Endometrial microvascular endothelial cells (primary cell): ENCODE data around the gene FMC1. TPM values are rescaled to one million over a fixed set of nuclear protein-coding genes. Genes with fewer than 3 reads are reported as not detected.
"Not testable (repeated sequence)": the region's sequence is repeated elsewhere in the genome, so short reads cannot be mapped to it uniquely, and the experiment has no call there.

Experiments used
- in situ Hi-C: cut with HindIII; loops from 2 replicates; pipeline ENCODE4 v1.10.0; 2017; ENCODE audit warnings: low sequenced_read_pairs, low pct_unique_long_range_greater_than_20kb; ENCODE audit errors: inconsistent ontology term
- total RNA-seq: library from RNA; depleted of rRNA; stranded (reverse); fragments of >200 nt; gene quantifications from one replicate; pipeline ENCODE4 v1.2.3, GENCODE V29; 2015; ENCODE audit errors: inconsistent ontology term

FMC1 gene, protein sequence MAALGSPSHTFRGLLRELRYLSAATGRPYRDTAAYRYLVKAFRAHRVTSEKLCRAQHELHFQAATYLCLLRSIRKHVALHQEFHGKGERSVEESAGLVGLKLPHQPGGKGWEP
- 9.7 TPM for total RNA-seq

DNA sequence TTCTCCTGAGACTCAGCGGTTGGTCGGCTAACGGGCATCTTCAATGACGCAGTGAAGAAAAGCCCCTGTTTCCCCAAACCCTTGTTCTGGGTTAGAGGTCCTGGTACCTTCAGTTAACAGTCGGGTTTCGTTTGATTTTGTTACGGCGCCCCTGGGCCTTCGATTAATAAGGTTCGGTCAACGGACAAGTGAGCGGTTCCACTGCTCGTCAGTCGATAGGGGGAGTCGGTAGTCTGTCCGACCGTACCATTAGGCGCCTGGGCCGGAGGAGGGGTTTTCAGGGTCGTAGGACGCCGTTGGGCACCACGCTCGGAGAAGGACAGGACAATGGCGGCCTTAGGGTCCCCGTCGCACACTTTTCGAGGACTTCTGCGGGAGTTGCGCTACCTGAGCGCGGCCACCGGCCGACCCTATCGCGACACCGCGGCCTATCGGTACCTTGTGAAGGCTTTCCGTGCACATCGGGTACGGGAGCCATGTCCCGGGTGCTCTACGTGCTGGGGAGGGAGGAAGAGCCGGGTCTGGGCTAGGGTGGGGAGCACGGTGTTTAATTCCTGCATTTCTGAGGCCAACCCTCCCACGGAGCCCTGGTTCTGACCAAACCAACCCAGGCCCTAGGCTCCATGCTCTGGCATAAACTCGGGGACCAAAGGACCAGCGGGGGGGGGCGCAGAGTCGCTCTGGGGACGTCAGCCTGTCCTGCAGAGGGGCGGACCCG, at the start of gene FMC1:
FMC1 (plus strand) TSS at position 280 of the 718 bp plus-strand sequence; CDS start at position 328, 48 bp downstream.
- in situ Hi-C loops = no loop called here

DNA sequence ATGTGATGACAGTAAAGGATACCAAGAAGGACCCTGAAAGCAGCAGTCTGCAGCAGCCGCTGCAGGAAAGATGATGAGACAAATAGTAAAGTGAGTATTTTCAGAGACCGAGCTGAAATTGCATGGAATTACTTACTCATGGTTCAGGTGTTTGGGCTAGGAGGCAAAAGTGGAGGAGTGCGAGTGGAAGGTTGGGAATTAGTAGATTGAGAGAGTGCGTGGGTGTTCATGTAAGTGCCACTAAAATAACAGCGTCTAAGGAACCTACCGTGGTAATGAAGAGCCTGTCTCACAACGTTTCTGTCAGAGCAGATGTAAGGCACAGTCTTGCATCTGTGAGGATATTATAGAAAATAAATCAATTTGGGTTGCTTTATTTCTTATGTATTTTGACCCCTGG, 48.3 kb upstream of the FMC1 start:
- in situ Hi-C loops = no loop called here

DNA sequence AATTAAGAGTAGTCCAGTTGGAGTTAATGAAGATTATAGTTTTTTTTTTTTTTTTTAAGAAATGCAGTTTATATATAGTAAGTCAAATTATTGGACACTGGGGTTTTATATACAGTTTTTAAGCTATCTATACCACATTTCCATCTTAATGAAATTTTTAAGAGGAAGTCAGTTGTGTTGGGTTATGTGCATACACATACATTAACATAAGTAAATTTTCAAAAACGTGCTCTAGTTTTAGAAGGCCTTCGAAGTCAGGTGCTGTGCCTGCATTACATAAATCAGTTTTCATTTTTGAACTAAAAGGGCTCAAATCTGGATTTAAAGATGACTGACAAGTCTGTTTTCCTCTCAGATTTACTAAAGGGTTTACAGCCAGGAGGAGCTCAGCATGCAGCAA, 47.6 kb upstream of the FMC1 start:
- in situ Hi-C loops = no loop called here

DNA sequence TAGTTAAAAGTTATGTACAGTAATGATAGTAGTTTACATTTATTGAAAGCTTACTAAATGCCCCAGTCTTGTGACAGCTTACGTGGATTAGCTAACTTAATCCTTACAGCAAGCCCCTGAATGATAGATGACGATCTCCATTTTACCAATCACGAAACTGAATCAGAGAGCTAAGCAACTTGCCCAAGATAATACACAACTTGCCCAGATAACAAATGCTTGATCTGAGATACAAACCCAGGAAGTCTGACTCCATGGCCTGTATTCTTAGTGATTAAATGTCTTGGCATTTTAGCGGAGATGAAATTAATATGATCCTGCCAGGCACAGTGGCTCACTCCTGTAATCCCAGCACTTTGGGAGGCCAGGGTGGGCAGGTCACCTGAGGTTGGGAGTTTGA, 46.9 kb upstream of the FMC1 start:
- in situ Hi-C loops = no loop called here

DNA sequence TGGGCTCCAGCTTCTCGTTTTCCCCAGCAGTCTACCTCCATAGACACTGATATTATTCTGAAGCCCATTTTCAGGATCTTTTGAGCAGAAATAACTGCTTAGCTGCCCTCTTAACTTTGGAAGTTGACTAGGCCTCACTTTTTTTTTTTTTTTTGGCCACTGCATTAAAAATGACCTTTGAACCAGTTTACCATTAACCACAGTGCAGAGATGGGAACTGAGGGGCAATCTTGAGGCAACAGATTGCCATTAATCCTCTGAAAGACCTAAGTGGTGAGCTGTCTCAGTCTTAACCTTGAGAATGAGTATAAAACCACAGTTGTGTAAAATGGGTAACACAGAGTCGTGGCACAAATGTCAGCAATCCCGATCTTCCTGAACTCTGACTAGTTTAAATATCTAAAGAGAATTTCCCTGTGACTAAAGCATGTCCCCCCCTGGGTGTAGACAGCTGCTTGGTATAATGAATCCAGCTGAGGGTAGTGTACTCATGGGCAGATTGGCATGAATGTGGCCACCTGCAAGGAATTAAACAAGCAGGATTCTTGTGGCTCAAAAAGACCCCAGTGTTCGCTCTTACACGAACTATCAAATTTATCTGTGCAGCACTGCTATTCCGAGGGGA, 46.1 kb upstream of the FMC1 start:
- in situ Hi-C loops = no loop called here

DNA sequence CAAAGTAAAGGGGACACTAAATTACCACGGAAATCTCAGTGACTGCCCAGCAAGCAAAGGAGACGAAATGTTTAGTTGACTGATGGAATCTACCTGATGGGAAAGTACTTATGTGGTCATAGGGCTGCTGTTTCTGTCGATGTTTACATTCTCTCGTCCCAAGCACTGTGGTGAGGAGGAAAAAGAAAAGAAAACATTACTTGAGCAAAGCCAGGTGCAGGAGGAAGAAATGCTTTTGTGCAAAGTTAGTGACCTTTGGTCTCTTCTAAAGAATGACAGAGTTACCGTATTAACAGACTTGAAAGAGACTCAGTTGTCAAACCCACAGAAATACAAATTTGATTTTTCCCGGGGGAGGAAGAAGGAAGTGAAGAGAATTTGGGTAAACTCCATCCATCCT, 43.3 kb upstream of the FMC1 start:
- in situ Hi-C loops = no loop called here

DNA sequence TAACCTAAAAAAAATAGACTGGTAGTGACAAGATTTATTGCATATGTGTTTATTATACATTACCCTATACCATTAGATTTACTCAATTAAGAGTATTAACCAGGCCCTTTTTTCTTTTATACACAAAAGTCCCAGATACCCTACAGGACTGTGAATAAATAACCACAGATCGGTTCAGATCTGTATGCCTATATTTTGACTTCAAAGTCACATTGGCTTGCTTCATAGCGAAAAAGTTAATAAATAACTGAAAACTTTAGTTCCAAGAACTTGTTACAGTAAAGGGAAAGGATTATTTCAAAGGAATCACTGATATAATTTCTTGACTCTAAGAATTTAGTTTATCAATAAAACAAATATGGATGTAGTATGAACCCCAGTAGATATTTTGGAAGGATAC, 41.8 kb upstream of the FMC1 start:
- in situ Hi-C loops = no loop called here

DNA sequence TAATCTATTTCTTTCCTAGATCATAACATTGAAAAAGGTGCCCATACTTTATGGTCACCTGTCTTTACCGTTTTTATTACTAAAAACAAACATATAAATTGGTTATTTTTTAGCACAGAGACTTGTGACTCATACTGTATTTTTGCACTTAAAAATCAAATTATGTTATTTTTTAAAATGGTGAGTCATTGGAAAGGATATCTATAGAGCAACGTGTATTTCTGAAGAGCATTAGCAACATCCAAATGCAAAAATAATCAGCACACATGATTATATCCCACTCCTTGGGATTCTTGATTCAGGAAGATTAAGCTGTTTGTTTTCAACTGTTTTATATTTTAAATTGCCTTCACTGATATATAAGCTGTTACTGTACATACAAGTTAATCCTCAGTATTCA, 40.7 kb upstream of the FMC1 start:
- in situ Hi-C loops = no loop called here

DNA sequence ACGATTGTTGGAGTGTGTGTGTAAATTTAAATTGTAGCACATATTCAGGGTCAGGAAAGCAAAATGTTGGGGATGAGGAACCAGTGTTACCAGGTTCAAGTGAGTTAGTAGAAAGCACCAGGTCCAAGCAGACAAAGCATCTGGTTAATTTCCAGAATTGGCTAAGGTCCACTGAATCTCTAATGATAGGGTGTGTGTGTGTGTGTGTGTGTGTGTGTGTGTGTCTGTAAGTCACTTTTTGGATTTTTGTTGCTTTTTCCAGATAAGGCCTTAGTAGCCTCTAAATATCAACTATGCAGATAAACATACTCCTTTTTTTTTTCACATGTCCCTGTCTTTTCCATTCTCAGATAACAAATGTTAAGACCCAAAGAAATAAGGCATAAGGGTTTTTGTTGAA, 36.6 kb upstream of the FMC1 start:
- in situ Hi-C loops = no loop called here

DNA sequence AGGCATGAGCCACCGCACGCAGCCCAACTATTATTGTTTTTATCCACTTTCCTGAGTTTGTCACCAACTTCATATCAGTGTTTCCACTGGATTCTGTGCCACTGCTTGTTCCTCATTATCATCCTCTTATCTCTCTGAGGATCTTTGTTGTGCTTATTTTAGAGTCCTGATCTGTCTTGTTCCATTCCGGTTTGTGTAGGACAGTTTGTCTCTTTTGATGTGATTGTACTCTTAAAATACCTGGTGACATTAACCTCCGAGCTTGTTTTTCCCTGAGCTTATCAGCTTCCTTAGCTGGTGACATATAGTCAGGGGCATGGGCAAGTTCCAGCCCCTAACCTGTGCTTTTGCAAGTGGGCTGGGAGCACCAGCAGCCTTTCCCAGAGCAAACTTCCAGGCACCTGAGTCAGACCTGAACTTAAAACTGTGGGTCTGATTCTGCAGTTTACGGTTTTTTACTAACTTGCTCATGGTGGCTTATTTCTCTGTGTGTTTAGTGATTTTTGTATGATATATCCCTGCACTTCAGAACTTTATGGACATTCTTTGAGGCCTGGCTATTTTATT, 23.1 kb upstream of the FMC1 start:
- in situ Hi-C loops = no loop called here

DNA sequence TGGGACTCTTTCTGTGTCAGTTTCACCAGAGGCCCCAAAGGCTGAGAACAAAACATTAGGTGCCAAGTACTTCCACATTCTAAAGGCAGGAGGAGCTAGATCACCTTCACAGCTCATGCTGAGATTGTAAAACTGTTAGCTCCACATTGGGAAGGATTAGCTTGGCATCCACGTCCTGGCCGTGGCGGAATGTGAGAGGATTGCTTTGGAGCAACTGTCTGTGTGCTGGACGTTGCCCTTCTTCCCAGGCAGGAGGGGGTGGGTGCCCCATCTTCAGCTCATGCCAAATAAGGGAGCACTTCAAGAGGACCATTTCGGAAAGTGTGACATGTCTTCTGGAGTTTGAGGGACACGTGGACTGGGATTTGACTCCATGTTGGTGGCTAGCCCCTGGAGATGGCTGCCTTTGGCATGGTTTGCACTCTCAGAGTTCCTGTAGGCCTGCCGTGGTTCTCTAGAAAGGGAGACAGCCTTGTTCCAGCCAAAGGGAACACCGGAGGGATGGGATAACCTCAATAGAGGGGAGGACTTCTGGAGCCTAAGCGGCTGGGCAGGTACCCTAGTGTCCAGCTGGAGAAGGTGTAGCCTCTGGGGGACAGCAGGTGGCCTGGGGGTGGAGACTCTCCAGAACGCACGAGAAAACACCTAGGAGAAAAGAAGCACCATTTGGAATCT, 19.9 kb upstream of the FMC1 start:
- in situ Hi-C loops = no loop called here

DNA sequence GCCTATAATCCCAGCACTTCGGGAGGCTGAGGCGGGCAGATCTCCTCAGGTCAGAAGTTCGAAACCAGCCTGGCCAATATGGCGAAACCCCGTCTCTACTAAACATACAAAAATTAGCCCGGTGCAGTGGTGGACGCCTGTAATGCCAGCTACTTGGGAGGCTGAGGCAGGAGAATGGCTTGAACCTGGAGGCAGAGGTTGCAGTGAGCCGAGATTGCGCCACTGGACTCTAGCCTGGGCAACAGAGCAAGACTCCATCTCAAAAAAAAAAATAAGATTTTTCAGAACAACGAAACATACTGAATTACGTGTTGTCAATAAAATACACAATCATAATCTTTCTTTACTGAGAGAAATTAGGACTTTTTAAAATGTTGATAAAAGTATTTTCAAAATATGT, 16.4 kb upstream of the FMC1 start:
- in situ Hi-C loops = not testable (repeated sequence)

DNA sequence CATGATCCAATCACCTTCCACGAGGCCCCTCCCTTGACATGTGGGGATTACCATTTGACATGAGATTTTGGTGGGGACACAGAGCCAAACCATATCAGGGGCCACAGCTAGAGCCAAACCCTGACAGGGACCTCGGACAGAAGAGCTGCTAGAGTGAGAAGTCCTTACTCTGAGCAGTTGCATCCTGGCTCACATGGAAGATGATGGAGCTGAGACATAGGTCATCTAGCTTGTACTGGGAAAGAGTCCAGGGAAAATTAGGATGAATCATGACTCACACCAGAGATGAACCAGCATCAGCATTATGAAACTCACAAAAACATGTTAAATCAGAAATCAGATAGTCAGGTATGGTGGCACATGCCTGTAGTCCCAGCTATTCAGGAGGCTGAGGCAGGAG, 12.8 kb upstream of the FMC1 start:
- in situ Hi-C loops = no loop called here

DNA sequence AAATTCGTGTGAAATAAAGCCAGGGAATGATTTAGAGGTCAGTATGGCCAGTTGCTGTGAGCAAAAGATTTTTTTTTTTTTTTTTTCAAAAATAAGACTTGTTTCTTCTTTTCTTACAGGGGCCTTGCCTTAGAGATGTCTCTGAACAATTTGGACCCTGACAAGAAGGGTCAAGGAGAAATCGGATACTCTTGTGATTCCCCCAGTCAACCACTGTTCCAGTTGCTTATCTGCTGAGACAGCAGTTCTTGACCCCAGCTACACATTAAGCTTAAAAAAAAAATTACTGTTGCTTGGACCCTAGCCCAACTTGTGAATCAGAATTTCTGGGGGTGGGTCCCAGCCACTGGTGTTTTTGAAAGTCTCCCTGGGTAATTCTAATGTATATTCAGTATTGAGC, 12.0 kb upstream of the FMC1 start:
- in situ Hi-C loops = no loop called here

DNA sequence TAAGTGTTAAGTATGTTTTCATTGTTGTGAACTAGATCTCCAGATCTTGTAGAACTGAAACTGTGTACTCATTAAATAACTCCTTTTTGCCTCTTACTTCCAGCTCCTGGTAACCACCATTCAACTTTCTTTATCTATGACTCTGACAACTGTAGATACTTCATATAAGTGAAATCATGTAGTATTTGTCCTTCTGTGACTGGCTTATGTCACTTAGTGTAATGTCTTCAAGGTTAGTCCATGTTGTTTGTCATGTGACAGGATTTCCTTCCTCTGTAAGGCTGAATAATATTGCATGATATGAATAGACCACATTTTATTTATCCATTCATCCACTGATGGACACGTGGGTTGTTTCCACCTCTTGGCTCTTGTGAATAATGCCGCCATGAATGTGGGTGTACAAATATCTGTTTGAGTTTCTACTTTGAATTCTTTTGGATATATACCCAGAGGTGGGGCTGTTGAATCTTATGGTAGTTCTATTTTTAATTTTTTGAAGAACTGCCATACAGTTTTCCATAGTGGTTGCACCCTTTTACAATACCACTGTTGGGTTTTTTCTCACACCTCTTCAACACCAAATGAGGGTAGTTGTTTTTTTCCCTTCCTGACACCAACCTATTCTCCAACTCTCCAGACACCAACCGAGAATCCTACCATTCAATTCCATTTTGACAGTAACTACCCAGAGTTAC, 10.7 kb upstream of the FMC1 start:
- in situ Hi-C loops = no loop called here

DNA sequence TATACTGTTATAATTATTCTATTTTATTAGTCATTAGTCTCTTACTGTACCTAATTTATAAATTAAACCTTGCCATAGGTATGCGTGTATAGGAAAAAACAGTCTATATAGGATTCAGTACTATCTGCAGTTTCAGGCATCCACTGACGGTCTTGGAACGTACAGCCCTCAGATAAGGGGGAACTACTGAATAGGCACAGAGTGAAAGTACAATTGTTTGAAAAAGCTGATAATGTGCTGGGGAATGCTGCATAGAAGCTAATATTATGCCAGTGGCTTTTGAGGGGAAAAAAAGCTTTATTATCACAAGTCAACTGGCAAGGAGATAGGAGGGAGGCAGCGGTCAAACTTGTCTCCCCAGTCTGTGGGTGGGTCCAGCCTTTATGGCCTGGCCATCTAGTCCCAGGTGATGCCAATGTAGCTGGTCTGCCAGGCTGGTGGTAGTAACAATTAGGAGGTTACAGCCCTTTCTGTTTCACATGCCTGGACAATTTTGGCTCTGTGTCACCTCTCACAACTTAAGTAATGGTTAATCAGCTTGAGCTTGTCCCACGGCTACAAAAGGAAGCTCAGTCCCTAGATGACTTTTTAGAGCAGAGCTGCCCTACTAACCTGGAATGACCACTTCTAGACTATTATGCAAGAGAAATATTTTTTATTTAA, 8.3 kb upstream of the FMC1 start:
- in situ Hi-C loops = no loop called here

DNA sequence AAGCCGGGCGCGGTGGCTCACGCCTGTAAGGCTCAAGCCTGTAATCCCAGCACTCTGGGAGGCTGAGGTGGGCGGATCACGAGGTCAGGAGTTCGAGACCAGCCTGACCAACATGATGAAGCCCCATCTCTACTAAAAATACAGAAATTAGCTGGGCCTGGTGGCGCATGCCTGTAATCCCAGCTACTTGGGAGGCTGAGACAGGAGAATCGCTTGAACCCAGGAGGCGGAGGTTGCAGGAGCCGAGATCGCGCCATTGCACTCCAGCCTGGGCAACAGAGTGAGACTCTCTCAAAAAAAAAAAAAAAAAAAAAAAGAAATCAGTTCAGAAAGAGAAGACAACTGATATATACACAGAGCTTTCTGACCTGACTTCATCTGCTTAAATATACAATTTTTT, 7.7 kb upstream of the FMC1 start:
- in situ Hi-C loops = not testable (repeated sequence)

DNA sequence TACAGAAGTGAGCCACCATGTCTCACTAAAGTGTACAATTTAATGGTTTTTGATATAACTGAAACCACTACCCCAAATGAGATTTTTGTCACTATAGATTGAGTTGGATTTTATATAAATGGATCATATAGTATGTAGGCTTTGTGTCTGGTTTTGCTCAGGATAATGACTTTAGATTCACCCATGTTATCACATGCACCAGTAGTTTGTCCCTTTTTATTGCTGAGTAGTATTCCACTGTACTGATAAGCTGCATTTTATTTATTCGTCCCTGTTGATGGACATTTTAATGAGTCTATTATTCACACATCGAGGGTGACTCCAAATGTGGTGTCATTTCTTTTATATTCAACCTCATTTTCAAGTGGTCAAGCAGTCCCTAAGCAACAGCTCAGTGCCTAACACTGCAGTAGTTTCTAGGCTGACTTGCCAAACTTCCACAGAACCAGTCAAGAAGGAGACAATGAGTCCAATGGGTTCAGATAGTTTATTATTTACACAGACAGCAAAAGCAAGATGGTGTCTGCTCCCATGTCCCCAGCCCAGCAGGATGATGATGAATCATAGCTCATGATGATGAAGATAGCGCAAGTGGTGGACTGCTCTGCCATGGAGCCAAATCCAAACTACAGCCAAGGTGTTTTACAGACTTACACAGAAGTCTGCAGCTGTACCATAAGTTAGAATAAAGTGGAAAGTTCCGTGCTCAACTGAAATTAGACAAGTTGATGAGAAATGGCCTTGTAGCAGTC, 6.6 kb upstream of the FMC1 start:
- in situ Hi-C loops = no loop called here
